ENCODE results near the gene UNC5B.

Gene UNC5B

DNA sequence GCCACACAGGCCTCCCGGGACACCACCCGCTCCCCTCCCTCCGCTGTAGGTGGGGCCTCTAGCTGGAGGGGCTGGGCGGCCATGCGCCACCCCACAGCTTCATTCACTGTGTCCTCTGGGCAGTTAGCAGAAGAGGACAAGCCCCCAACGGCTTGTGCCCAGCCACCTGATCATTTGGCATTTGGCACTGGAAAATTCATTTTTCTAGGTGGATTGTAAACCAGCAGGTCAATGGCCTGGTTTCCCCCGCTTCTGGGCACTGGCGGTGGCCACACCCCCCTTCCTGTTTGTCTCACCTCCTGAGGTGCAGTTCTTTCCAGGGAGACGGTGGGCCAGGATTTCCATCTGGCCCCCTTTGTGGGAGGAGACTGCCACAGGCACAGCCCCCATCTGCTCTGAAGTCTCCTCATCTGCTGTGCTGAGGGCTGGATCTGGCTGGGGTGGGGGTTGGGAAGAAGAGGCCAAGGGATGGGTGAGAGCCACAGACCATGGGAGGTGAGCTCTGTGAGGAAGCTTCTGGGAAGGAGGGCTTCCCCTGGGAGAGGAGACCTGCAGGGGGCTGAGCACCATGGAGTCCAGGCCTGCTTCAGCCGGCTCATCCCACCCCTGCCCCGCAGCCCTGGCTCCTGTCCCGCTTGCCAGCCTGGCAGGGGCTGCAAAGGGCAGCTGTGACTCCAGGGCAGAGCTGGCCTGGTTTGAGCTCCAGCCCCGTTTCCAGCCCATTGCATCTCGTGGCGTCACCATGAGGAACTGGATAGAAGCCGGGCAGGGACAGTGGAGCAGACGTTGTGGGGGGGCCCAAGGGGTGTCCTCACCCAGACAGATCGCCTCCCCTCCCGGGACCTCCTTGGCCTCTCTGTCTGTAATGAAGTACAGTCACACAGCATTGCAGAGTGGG lies 66.6 kb downstream of the UNC5B start:
- no peak overlapping the region for H3K4me3 ChIP-seq (ENCODE audit: low read depth, low read length)
- DNase-seq (ENCODE audit: low read depth): no peak

DNA sequence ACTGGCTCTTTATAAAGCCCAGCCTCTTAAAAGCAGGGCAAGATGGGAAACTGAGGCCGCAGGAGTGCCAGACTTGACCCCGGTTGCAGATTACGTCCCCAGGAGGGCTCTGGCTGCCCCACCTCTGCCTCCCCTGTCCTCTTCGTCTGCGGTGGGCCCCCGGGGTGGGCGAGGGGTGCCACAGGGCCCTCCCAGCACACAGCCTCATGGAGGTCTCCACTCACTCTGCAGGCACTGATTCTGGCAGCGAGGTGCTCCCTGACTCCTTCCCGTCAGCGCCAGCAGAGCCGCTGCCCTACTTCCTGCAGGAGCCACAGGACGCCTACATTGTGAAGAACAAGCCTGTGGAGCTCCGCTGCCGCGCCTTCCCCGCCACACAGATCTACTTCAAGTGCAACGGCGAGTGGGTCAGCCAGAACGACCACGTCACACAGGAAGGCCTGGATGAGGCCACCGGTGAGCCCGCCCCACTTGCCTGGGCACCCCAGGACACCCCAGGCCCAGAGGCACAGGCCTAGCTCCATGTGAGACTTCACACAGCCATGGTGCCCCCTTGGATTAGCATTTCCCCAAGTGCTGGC lies 67.3 kb downstream of the UNC5B start:
- TF ChIP-seq, protein P1, sequence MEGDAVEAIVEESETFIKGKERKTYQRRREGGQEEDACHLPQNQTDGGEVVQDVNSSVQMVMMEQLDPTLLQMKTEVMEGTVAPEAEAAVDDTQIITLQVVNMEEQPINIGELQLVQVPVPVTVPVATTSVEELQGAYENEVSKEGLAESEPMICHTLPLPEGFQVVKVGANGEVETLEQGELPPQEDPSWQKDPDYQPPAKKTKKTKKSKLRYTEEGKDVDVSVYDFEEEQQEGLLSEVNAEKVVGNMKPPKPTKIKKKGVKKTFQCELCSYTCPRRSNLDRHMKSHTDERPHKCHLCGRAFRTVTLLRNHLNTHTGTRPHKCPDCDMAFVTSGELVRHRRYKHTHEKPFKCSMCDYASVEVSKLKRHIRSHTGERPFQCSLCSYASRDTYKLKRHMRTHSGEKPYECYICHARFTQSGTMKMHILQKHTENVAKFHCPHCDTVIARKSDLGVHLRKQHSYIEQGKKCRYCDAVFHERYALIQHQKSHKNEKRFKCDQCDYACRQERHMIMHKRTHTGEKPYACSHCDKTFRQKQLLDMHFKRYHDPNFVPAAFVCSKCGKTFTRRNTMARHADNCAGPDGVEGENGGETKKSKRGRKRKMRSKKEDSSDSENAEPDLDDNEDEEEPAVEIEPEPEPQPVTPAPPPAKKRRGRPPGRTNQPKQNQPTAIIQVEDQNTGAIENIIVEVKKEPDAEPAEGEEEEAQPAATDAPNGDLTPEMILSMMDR (IDR thresholded peaks at IDR 0.05; ENCODE audit: low read depth, low read length, missing control alignments): no peak
- H3K4me3 ChIP-seq (ENCODE audit: low read depth, low read length): no peak overlapping the region
- no peak for DNase-seq (ENCODE audit: low read depth)

More for the DNA sequence above, 66.6 kb downstream of the UNC5B start:
- TF ChIP-seq, protein P1 (IDR thresholded peaks at IDR 0.05; ENCODE audit: low read depth, low read length, missing control alignments): no peak

DNA sequence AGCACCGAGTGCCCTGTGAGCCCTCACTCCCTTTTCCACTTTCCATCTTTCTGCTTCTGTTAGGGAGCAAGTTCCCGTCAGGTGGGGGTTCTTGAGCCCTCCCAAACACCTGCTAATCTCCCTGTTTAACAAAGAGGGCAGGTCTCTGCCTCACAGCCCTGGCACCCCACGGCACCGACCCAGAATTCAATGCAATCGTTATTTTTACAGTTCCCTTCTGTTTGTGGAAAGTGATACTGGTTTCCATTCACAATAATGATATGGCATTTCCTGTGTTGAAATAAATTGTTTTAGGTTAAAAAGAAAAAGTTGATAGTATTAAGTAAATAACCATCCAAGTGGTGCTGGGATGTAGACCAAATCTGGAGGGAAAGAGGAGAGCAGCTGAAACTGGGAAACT lies 67.8 kb downstream of the UNC5B start:
- H3K4me3 ChIP-seq (ENCODE audit: low read depth, low read length): no peak overlapping the region
- TF ChIP-seq, protein P1 (IDR thresholded peaks at IDR 0.05; ENCODE audit: low read depth, low read length, missing control alignments): no peak
- no peak for DNase-seq (ENCODE audit: low read depth)

DNA sequence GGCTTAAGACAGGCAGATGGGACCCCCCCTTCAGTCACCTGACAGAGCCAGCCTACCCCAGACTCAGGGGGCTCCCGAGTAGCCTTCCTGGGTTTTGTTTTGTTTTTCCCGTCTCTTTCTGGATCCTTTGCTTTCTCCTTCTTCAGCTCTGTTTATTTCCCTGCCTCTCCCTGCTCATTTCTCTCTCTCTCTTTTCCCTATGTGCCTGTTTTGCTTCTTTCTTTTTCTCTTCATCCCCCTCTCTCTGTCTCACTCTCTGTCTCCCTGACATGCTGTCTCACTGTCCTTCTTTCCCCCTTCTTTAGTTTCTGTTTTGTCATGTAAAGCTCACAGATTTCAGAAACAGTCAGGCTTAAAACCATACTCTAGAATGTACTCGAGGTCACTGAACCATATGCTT lies 68.5 kb downstream of the UNC5B start:
- no peak overlapping the region for H3K4me3 ChIP-seq (ENCODE audit: low read depth, low read length)
- DNase-seq (ENCODE audit: low read depth): no peak
- TF ChIP-seq, protein P1 (IDR thresholded peaks at IDR 0.05; ENCODE audit: low read depth, low read length, missing control alignments): no peak

DNA sequence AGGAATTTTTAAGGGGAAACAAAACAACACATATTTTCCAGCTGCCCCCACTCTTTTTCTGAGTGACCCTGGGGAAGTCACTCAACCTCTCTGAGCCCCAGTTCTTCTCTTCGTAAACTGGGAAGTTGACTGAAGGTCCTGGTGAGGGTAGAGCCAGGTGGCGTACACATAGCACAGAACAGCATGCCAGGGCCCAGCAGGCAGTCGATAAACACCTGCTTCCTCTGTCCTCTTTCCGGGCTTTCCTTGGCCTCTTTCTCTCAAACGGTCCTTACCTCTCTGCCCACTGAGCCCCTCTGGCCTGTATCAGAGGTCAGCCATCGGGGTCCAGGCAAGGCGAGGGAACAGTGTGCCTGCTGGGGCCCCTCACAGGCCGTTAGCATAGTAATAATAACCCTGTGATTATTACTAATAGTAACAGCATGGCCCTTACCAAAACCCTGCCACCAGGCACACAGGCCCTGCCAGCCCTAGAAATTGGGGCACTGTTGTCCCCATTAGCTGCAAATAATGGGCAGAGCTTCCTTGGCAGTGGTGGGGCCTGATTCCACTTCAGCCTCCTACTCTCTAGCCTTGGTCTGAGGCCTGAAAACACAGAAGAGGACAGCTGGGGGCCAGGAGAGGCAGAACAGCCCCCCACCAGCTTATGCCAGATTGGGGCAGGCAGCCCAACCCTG lies 69.4 kb downstream of the UNC5B start:
- H3K4me3 ChIP-seq (ENCODE audit: low read depth, low read length): no peak overlapping the region
- no peak for DNase-seq (ENCODE audit: low read depth)
- TF ChIP-seq, protein P1 (IDR thresholded peaks at IDR 0.05; ENCODE audit: low read depth, low read length, missing control alignments): no peak

DNA sequence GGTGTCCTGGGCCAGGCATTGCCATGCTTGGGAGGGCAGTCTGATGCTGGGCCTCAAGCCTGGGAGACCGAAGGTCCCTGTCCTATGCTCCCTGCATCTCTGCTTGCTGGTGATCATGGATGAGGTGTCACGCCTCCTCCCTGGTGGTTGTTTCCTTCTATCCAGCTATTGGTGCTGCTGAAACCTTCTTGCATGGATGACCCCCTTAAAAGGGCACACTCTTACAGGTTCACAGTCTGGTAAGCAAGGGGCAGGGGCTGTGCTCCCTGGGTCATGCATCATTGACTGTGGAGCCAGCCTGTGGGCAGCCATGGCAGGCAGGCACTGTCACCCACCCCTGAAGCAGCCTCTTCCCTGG lies 69.9 kb downstream of the UNC5B start:
- no peak overlapping the region for H3K4me3 ChIP-seq (ENCODE audit: low read depth, low read length)
- TF ChIP-seq, protein P1 (IDR thresholded peaks at IDR 0.05; ENCODE audit: low read depth, low read length, missing control alignments): no peak
- DNase-seq (ENCODE audit: low read depth): no peak
